Hematopoietic multipotent progenitor cell treated with erythropoietin and hydrocortisone succinate and interleukin-3 and kit ligand, for 4 days (in vitro differentiated cells): Measurements from ENCODE around the gene NEUROD2.
"Not testable (repeated sequence)": the region's sequence is repeated elsewhere in the genome, so short reads cannot be mapped to it uniquely, and the experiment has no call there.

Experiments used
- DNase-seq: peaks from one replicate; pipeline ENCODE4 v3.0.0-alpha.2; 2015

Gene NEUROD2

DNA sequence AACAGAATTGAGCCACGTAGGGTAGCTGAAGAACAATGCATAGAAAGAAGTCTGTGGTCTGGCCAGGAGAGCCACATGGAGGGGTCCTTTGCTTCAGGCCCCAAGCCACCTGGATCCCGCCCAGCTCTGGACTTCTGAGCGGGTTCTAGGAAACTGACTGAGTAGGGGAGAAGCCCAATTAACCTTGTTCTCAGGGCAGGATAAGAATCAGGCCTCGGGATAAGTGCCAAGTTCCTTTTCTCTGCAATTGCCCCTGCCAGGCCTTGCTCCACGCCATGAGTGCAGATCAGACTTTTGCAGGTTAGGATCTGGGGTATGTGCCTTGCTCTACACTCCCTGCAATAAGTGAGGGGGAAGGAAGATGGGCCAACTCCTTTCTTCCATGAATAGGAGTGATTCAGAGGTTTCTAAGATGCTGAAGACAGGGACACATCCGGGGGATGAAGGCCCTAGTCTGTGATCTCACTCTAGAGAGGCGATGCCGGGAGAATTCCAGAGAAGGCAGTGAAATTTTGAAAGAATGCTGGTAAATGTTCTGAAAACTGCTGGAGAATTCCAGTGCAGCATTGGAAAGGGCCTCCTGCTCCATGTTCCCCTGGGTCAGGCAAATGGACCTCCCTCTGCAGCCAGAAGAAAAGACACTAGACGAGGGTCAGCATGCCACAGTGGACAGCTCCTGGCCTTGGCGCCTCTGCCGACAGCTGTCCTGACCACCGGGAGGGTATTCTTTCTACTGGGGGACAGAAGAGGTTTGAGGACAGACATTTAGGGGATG is 5.8 kb downstream of the NEUROD2 start:
- DNase-seq: no peak

GRCh38 chr17:39600997-39601597 is 6.6 kb downstream of the NEUROD2 start:
- no peak for DNase-seq

DNA sequence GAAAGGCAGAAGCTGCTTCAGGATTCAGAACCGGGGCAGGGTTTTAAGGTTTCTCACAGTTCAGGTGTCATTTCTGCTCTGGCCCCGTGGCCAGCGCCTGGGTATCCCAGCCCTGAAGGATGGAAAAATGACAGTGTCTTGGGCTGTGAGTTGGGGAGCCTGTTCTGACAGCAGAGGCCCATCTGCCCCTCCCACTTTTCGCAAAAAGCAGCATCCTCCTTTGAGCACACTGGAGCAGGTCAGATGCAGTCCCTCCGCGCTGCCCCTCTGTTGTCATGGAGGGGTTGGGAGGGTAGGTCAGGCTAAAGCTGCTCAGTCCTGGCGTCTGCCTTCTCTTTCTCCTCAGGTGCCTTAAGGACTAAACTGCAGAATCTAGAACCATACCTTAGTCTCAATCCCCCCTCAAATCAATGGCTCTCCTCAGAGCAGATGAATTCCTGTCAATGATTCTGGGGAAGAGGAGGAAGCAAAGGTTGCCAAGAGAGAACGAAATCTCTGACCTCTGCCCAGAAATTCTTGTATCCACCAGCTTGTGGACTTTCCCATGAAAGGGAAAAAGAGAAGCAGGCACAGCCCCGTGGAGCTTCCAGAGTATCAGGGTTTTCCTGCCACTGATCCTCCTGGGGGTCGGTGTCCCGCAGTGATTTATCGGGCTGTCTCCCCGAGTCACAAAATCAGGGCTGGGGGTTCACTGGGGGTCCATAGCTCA is 7.3 kb downstream of the NEUROD2 start:
- DNase-seq: no peak

- no peak for DNase-seq
Observed at GRCh38 chr17:39599665-39600231, 8.0 kb downstream of the NEUROD2 start.

- DNase-seq: no peak
Observed at GRCh38 chr17:39599004-39599664, 8.6 kb downstream of the NEUROD2 start.

DNA sequence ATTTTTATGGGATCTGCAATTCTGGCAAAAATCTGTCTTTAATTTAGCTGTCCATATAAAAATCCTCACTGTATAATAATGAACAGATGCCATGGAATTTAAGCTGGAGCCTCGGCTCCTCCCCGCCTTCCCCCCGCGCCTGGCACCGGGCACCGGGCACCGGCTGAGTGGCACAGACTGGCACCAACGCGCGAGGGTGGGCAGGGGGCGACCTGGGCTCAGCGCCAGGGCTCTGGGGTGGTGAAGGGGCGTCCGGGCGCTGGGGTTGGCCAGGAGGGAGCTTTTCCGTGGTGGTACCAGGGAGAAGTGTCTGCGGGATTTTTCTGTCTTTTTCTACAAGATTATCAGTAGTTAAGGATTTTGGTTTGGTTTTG is 9.1 kb downstream of the NEUROD2 start:
- no peak for DNase-seq

DNA sequence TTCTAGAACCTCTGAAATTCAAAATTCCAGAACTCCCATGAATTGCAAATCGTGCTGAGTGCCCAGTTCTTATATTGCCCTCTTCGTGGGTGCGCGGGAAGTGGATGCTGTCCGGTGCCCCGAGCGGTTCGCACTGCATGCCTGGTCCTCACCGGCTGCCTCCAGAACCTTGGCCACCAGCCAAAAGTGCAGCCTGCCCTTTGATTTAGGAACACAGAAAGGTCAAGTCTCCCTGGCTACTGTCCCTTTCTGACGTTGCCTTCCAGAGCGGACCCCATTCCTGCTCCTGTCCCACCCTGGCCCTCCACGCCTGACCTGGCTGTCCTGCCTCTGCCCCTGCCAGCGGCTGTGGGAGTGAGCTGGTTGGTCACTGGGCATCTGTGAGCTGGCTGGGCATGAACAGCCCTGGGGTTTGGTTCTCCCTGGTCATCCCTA is 9.7 kb downstream of the NEUROD2 start:
- DNase-seq: no peak

- no peak for DNase-seq
Observed at GRCh38 chr17:39597372-39598046, 10.2 kb downstream of the NEUROD2 start.

- no peak for DNase-seq
Observed at GRCh38 chr17:39596543-39597267, 11.0 kb downstream of the NEUROD2 start.

- no peak for DNase-seq
Observed at GRCh38 chr17:39595928-39596510, 11.7 kb downstream of the NEUROD2 start.

- no peak for DNase-seq
Observed at GRCh38 chr17:39595294-39595693, 12.4 kb downstream of the NEUROD2 start.

DNA sequence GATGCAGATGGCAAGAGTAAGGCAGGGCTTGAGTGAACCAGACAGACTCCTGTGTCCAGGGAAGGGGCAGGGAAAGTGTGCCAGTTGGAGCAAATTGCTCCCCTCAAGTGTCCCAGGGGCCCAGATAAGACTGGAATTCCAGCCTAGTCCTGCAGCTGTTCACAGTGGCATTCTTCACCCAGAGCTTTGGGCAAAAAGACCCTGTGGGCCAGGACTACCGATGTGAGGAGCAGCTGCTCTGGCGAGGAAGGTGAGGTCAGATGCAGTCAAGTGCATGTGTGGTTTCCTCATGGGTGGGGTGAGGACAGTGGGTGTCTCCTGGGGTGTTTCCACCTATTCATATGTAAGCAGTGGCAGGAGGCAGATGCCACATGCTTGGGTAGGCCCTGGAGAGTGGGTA is 14.3 kb downstream of the NEUROD2 start:
- no peak for DNase-seq

DNA sequence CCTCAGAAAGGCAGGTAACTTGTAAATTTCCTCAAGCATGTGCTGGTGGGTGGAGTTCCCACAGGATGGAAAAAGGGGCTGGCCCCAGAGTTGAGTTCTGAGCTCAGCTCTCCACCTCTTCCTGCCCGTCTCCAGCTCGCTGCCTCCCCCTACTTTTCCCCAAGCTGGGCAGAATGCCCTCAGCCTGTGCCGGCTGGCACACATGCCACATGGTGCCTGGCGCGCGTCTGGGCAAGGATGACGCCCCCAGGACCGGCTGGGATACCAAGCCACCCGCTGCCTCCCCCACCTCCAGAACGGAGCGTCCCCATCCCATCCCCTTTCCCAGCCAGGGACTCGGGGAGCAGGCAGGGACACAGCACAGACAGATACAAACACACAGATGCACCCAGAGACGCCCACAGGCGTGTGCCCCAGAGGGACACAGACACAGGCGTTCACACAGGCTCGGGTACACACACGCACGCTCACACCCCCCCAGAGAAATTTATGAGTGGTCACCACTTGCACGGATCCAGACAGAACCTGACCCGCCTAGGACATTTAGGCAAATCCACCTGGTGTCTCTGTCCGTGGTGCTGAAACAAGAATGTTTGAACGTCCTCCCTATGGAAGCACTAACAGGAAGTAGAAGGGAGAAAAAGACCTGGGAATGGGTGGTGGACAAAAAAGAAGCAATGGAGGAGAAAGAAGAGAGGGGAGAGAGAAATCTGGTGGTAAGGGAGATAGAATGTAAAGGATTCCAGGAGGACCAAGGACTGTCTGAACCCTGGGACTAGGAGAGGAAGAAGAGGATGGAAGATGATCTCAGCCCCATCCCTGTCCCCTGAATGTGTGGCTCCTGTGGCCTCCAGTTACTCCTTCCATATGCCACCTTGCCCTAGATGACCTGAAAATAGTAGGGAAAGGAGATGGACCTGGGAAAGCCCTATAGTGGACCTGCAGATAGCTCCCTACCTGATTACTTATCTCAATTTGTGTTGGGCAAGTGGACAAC is 15.5 kb downstream of the NEUROD2 start:
- DNase-seq: peak; percentile 69

DNA sequence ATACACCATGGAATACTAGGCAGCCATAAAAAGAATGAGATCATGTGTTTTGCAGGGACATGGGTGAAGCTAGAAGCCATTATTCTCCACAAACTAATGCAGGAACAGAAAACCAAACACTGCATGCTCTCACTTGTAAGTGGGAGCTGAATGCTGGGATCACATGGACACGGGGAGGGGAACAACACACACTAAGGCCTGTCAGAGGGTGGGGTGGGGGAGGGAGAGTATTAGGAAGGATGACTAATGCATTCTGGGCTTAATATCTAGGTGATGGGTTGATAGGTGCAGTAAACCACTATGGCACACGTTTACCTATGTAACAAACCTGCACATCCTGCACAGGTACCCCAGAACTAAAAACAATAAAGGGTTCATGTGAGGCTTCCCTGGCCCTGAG is 17.5 kb downstream of the NEUROD2 start:
- not testable (repeated sequence) for DNase-seq

- DNase-seq: no peak
Observed at GRCh38 chr17:39582658-39583057, 25.1 kb downstream of the NEUROD2 start.

- DNase-seq: no peak
Observed at GRCh38 chr17:39581759-39582085, 26.0 kb downstream of the NEUROD2 start.

DNA sequence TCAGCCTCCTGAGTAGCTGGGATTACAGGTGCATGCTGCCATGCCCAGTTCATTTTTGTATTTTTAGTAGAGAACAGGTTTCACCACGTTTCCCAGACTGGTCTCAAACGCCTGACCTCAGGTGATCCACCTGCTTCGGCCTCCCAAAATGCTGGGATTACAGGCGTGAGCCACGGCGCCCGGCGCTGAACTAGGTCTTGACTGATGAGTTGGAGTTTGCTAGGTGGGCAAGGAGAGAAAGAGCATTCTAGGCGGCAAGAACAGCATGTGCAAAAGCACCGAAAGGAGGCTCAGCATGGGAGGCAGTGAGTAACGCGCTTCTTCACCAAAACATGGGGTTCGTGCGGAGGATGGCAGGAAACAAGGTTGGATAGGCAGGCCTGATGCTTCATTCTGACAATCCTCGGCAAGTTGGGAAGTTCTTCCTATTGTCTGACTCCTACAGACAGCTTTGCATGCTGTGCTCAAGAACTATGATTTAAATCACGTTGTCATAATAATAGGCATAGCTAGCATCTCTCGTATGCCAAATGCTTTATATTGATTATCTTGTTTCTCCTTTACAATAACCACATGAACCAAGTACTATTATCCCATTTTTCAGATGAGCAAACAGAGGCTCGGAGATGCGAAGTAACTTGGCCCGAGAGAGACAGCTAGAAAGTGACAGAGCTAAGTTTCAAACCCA is 26.5 kb downstream of the NEUROD2 start:
- no peak for DNase-seq

DNA sequence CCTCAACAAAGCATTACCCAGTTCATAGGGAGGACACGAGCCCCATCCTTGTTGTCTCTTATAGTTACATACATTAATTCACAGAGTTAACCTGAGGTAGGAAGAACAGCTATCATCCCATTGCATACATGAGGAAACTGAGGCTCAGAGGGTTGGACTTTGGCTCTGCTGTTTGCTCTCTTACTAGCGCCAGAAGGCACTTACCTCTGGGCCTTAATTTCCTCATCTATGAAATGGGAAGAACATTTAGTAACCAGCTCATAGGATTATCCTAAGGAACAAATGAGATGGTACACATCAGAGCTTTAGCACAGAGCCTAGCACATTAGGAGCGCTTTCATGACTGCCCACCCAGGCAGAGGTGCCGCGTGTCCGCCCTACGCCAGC is 27.6 kb downstream of the NEUROD2 start:
- DNase-seq: no peak

DNA sequence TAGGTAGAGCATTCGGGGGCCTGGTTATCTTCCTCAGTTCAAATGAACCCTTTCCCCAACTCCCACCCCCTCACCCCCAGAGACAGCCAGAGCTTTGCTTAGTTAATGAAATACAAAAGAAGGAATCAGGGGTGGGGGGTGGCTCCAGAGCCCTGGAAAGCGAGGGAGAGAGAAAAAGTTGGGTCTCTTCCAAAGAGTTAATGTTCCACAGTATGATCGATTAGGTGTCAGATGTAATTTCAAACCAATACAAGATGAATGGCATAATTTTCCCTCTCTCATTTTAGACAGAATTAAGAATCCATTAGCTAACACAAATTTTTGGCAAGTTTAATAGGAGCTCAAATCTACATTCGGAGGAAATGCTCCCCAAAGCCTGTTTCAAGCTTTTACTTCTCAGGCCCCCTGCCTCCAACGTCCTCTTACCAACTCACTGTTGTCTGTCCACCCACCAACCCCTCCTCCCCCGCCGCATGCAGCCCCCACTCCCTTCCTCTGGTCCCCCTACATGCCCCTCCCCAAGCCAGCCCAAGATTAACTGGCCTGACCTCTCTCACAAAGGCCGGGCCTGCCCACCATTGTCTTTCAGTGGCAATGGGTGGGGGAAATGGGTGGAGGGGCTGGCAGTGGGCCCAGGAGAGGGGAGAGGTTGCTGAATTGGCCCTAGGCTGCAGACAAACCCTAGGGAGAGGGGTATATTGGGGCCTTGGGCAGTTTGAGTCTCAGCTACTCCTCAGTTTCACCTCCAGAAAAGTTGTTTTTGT is 28.2 kb downstream of the NEUROD2 start:
- DNase-seq: no peak
